Measurements from ENCODE around the gene DUS1L.

The DUS1L gene

GRCh38 chr17:82015311-82015971 lies 50.2 kb downstream of the DUS1L start:
- TF ChIP-seq GATA2 (IDR thresholded peaks at IDR 0.05; ENCODE audit: low read depth, low read length) (no peak), GATA3 (IDR thresholded peaks at IDR 0.05; ENCODE audit: low read depth, low read length) (no peak)

- no peak for TF ChIP-seq GATA3 (IDR thresholded peaks at IDR 0.05; ENCODE audit: low read depth, low read length)
- TF ChIP-seq GATA2 (IDR thresholded peaks at IDR 0.05; ENCODE audit: low read depth, low read length), result no peak
Measured at GRCh38 chr17:82014971-82015310, 50.7 kb downstream of the DUS1L start.

- TF ChIP-seq GATA2 (IDR thresholded peaks at IDR 0.05; ENCODE audit: low read depth, low read length) (no peak), GATA3 (IDR thresholded peaks at IDR 0.05; ENCODE audit: low read depth, low read length) (no peak)
Measured at GRCh38 chr17:82014432-82014831, 51.2 kb downstream of the DUS1L start.

GRCh38 chr17:82013772-82014321 lies 51.8 kb downstream of the DUS1L start:
- TF ChIP-seq GATA3 (IDR thresholded peaks at IDR 0.05; ENCODE audit: low read depth, low read length) (no peak), GATA2 (IDR thresholded peaks at IDR 0.05; ENCODE audit: low read depth, low read length) (no peak)

- TF ChIP-seq GATA3 (IDR thresholded peaks at IDR 0.05; ENCODE audit: low read depth, low read length), result no peak
- no peak for TF ChIP-seq GATA2 (IDR thresholded peaks at IDR 0.05; ENCODE audit: low read depth, low read length)
Measured at GRCh38 chr17:82013341-82013740, 52.3 kb downstream of the DUS1L start.

GRCh38 chr17:82012640-82013295 lies 52.8 kb downstream of the DUS1L start:
- TF ChIP-seq GATA2 (IDR thresholded peaks at IDR 0.05; ENCODE audit: low read depth, low read length) (no peak), GATA3 (IDR thresholded peaks at IDR 0.05; ENCODE audit: low read depth, low read length) (no peak)

GRCh38 chr17:82012261-82012639 lies 53.4 kb downstream of the DUS1L start:
- TF ChIP-seq GATA2 (IDR thresholded peaks at IDR 0.05; ENCODE audit: low read depth, low read length) (no peak), GATA3 (IDR thresholded peaks at IDR 0.05; ENCODE audit: low read depth, low read length) (no peak)

GRCh38 chr17:82011617-82012187 lies 53.9 kb downstream of the DUS1L start:
- TF ChIP-seq GATA2 (IDR thresholded peaks at IDR 0.05; ENCODE audit: low read depth, low read length) (no peak), GATA3 (IDR thresholded peaks at IDR 0.05; ENCODE audit: low read depth, low read length) (no peak)

- no peak for TF ChIP-seq GATA2 (IDR thresholded peaks at IDR 0.05; ENCODE audit: low read depth, low read length)
- no peak for TF ChIP-seq GATA3 (IDR thresholded peaks at IDR 0.05; ENCODE audit: low read depth, low read length)
Measured at GRCh38 chr17:82010575-82011525, 54.8 kb downstream of the DUS1L start.

- no peak for TF ChIP-seq GATA2 (IDR thresholded peaks at IDR 0.05; ENCODE audit: low read depth, low read length)
- no peak for TF ChIP-seq GATA3 (IDR thresholded peaks at IDR 0.05; ENCODE audit: low read depth, low read length)
Measured at GRCh38 chr17:82009413-82009812, 56.2 kb downstream of the DUS1L start.

- TF ChIP-seq GATA3 (IDR thresholded peaks at IDR 0.05; ENCODE audit: low read depth, low read length), result no peak
- no peak for TF ChIP-seq GATA2 (IDR thresholded peaks at IDR 0.05; ENCODE audit: low read depth, low read length)
Measured at GRCh38 chr17:82008941-82009405, 56.6 kb downstream of the DUS1L start.

- TF ChIP-seq GATA3 (IDR thresholded peaks at IDR 0.05; ENCODE audit: low read depth, low read length) (no peak), GATA2 (IDR thresholded peaks at IDR 0.05; ENCODE audit: low read depth, low read length) (no peak)
Measured at GRCh38 chr17:82008258-82008940, 57.2 kb downstream of the DUS1L start.

All from SH-SY5Y (cell line).